ENCODE measurements around the gene AGBL1. TPM values are rescaled to one million over a fixed set of nuclear protein-coding genes. Genes with fewer than 3 reads are reported as not detected.

The AGBL1 gene
- total RNA-seq, 6 experiments from 2014 or later, result not detected

DNA sequence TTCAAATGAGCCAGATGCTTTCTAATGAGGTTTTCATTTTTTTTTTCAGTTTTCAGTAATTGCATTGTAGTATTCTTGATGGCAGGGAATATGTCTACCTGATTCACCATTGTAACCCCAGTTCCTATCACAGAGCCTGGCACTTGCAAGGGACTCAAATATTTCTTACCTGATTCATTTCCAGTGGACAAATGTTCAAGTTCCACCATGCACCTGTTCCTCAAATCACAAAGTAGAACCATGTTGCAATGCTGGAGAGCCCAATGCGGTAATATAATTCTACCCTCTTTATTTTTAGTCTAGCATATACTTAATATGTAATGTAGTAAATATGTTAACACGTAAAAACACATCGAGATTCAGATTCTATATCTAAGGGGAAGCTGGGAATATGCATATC is 722.6 kb downstream of the AGBL1 start:
- H3K36me3 ChIP-seq, result no peaks in the 10 kb centered on the region
- no peaks in the 10 kb centered on the region for H3K27me3 ChIP-seq
- DNase-seq (no peak), ATAC-seq (no peak)
- intact Hi-C loops (cut with DNase I), result no loop called here
- TF ChIP-seq POLR2A (IDR thresholded peaks at IDR 0.05), result no peak
- TF ChIP-seq, protein P1, sequence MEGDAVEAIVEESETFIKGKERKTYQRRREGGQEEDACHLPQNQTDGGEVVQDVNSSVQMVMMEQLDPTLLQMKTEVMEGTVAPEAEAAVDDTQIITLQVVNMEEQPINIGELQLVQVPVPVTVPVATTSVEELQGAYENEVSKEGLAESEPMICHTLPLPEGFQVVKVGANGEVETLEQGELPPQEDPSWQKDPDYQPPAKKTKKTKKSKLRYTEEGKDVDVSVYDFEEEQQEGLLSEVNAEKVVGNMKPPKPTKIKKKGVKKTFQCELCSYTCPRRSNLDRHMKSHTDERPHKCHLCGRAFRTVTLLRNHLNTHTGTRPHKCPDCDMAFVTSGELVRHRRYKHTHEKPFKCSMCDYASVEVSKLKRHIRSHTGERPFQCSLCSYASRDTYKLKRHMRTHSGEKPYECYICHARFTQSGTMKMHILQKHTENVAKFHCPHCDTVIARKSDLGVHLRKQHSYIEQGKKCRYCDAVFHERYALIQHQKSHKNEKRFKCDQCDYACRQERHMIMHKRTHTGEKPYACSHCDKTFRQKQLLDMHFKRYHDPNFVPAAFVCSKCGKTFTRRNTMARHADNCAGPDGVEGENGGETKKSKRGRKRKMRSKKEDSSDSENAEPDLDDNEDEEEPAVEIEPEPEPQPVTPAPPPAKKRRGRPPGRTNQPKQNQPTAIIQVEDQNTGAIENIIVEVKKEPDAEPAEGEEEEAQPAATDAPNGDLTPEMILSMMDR (IDR thresholded peaks at IDR 0.05), result no peak
- H3K4me3 ChIP-seq, result no peak overlapping the region
- 71% methylated on average over 3 of the region's 3 CpGs for WGBS (ENCODE audit: insufficient coverage, low coverage, low lambda C conversion rate, missing lambda C conversion rate)
- H3K27ac ChIP-seq, result no peak overlapping the region
- no peaks in the 10 kb centered on the region for H3K4me1 ChIP-seq
- H3K9me3 ChIP-seq, result no peaks in the 10 kb centered on the region

DNA sequence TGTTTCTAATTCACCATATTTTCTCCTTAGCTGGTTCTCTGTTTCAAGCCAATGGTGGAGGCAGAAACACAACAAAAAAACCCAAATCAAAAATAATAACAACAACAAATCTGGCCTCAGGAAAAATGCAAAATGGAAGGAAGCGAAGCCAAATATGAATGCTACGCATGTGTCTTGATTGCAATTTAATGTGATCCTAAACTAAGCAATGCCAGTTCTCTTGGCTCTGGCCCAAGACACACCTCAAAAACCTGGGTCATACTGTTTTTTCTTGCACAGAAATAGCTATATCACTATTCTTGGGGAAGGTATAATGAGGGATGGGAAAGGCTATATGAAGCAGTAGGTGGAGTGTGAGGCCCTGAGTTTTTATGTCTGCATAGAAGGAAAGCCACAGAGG is 724.7 kb downstream of the AGBL1 start:
- Histone ChIP-seq H3K27me3 (no peaks in the 10 kb centered on the region), H3K4me1 (no peaks in the 10 kb centered on the region), H3K36me3 (no peaks in the 10 kb centered on the region), H3K9me3 (no peaks in the 10 kb centered on the region), H3K4me3 (no peak overlapping the region), H3K27ac (no peak overlapping the region)
- WGBS (ENCODE audit: insufficient coverage, low coverage, low lambda C conversion rate, missing lambda C conversion rate), result 83% methylated on average over 2 of the region's 2 CpGs
- DNase-seq, result no peak
- TF ChIP-seq, protein P1 (IDR thresholded peaks at IDR 0.05), result no peak
- no peak for TF ChIP-seq POLR2A (IDR thresholded peaks at IDR 0.05)
- intact Hi-C loops (cut with DNase I), result no loop called here
- no peak for ATAC-seq

DNA sequence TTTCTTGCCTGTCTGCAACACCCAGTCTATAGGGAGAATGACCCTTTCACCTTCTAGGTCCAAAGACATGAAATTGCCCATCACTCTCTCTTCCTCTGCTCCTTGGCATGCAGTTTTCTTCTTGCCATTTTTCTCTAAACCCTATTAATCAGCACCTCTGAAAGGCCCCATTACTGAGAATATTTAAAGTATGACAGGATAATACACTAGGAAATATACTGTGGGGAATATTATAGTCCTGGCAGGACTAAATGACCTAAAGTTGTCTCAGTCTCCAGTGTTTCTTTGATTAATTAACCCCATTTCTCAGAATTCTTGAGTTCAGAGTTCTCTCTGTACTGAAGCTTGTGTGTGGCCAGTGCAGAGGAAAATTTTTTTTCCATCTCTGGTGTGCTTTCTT is 730.7 kb downstream of the AGBL1 start:
- TF ChIP-seq, protein P1 (IDR thresholded peaks at IDR 0.05), result no peak
- TF ChIP-seq POLR2A (IDR thresholded peaks at IDR 0.05), result no peak
- Histone ChIP-seq H3K4me1 (peaks cover 0 to 2% (median 0%) of the 10 kb centered on the region in 4 donors), H3K27ac (no peak overlapping the region), H3K9me3 (no peaks in the 10 kb centered on the region), H3K4me3 (no peak overlapping the region), H3K36me3 (no peaks in the 10 kb centered on the region), H3K27me3 (no peaks in the 10 kb centered on the region)
- DNase-seq, result no peak
- intact Hi-C loops (cut with DNase I), result no loop called here
- no peak for ATAC-seq

DNA sequence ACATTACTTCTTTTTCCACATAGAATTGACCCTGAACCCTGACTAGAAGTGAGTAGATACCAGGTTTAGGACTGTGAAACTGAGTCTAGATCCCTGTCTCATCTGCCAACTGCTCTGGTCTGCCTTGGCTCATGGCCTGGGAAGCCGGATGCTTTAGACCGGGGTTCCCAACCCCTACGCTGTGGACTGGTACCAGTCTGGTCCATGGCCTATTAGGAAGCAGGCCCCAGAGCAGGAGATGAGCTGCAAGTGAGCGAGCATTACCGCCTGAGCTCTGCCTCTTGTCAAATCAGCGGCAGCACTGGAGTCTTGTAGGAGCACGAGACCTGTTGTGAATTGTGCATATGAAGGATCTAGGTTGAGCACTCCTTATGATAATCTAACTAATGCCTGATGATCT is 734.2 kb downstream of the AGBL1 start:
- intact Hi-C loops (cut with DNase I), result no loop called here
- ATAC-seq (no peak), DNase-seq (no peak)
- TF ChIP-seq, protein P1 (IDR thresholded peaks at IDR 0.05), result no peak
- TF ChIP-seq POLR2A (IDR thresholded peaks at IDR 0.05), result no peak
- Histone ChIP-seq H3K9me3 (no peaks in the 10 kb centered on the region), H3K27me3 (no peaks in the 10 kb centered on the region), H3K4me1 (peaks cover 0 to 2% (median 0%) of the 10 kb centered on the region in 4 donors), H3K27ac (no peak overlapping the region), H3K4me3 (no peak overlapping the region), H3K36me3 (no peaks in the 10 kb centered on the region)
- WGBS (ENCODE audit: insufficient coverage, low coverage, low lambda C conversion rate, missing lambda C conversion rate), result 73% methylated on average over 3 of the region's 7 CpGs

DNA sequence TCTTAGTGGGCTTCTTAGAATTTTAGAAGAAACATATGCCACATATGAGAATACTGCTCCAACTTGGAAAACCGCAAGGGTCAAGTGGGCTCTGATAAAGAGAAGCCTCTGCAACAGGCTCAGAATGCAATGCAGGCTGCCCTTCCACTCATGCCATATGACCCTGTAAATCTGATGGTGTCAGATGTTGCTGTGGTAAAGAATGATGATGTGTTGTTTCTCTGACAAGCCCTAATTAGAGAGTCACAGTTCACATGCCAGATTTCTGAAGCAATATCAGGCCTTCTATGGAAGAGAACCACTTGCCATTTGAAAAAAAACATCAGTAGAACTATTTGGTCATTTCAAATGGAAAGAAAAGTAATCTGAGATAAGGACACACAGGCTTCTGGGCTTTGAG is 749.6 kb downstream of the AGBL1 start:
- no peak for ATAC-seq
- no peaks in the 10 kb centered on the region for H3K36me3 ChIP-seq
- no peak for DNase-seq
- H3K27me3 ChIP-seq, result no peaks in the 10 kb centered on the region
- intact Hi-C loops (cut with DNase I), result no loop called here
- H3K4me1 ChIP-seq, result no peaks in the 10 kb centered on the region
- TF ChIP-seq, protein P1 (IDR thresholded peaks at IDR 0.05), result no peak
- no peak for TF ChIP-seq POLR2A (IDR thresholded peaks at IDR 0.05)
- H3K4me3 ChIP-seq, result no peak overlapping the region
- H3K9me3 ChIP-seq, result no peaks in the 10 kb centered on the region
- H3K27ac ChIP-seq, result no peak overlapping the region
- 50% methylated on average over 1 of the region's 1 CpG for WGBS (ENCODE audit: insufficient coverage, low coverage, low lambda C conversion rate, missing lambda C conversion rate)

Measured in right lobe of liver (tissue), 6 donors.